SH-SY5Y (cell line): ENCODE results near the gene TNS3.

ENCODE experiments used
- GATA2 ChIP-seq: IDR thresholded peaks from 2 replicates; pipeline ENCODE4 v1.6.1; 2011; ENCODE audit warnings: mild to moderate bottlenecking, low read depth, low read length
- GATA3 ChIP-seq: IDR thresholded peaks from 2 replicates; pipeline ENCODE4 v1.6.1; 2011; ENCODE audit warnings: low read depth, mild to moderate bottlenecking, low read length, moderate library complexity

DNA sequence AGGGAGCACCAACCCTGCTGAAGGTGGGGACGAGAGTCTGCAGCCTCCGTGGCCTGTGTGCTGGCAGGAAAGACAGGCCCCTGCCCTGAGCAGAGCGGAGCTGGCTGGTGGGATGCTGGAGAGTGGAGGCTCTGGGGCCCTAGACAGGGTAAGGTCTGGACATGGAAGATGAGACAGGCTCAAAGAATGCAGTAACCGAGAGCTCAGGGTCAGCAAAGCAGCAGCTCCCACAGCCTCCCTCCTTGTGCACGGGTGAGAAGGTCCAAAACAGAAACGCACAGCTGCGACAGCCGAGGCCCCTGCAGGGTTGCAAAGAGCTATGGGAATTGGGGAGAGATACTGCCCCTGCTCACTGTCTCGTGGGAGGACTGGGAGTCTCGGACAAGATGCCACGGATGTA lies 80.5 kb downstream of the TNS3 start:
- TF ChIP-seq GATA3, result no peak
- TF ChIP-seq GATA2, result no peak
